HG02678 (cell line): ENCODE data around the gene IKZF2.
A peak's percentile ranks its signal among the peaks of the same experiment; 100 is the strongest.

ENCODE experiments used
- ATAC-seq: cut with Tn5 transposase; IDR thresholded peaks from one replicate; pipeline ENCODE4 v1.9.1; 2021; ENCODE audit warnings: mild to moderate bottlenecking, moderate library complexity; ENCODE audit not compliant: unreplicated experiment

Gene IKZF2

DNA sequence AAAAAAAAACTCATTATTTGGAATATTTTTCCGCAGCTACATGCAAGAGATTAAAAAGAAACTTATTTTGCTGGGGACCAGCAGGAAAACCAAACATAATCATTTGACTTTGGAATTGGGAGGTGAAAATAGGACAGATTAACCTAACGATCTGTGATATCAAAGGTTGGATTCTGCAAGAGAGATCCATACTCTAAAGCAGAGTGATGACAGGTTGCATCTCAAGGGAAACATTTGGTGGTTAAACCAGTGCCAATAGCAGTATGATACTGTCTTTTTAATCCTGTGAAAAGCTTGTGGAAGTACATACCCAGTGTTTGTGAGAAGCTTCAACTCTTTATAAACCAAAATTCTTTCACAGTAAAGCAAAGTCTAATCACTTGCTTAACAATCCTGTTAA lies 5.3 kb upstream of the IKZF2 start:
- ATAC-seq = no peak

DNA sequence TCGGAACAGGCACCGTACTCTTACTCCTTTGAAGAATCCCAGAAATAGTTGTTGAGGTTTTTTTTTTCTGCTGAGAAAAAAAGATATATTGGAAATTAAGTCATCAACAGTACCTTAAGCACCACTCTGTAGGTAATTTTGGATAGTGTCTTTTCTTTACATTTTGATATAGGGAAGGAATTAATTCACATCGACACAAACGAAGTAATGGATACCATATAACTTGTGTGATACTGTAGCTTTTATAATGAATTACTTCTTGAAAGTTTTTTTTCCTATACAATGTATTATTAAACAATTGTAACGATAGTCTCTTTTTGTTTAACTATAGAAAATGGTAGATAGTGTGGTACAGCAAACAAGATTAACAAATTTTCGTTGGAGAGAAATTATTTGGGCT lies 1.5 kb upstream of the IKZF2 start:
- ATAC-seq = no peak

DNA sequence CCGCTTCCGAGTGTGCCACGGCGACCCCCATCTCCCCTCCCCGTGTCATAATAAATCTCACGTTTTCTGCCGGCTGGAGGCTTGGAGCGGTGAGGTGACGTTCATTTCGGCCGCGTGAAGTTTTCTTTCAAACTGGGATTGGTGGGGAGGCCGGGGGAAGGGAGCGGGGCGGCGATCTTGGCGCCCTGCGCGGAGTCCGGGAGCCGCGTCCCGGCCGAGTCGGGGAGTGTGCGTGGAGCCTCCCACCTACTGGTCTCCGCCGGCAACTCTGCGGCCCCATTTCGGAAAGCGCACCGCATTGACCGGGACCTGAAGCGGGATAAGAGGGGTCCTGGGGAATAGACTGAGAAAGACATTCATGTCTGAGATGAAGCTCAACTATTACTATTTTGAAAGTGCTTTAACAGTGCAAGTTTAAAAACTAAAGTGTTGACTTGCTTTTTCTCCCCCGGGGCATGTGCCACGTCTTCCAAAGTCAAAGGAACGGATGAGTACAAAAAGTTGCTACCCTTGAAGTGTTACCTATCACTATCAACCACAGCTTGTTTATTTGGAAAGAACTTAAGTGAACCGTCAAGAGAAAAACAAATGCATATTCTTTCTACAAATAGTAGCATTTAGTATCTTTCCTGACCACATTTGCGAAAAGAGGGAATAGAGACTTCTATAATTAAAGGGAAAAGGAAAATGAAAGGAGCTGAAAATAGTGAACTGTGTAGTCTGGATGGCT lies 818 bp upstream of the IKZF2 start:
- peak; percentile 20 for ATAC-seq

DNA sequence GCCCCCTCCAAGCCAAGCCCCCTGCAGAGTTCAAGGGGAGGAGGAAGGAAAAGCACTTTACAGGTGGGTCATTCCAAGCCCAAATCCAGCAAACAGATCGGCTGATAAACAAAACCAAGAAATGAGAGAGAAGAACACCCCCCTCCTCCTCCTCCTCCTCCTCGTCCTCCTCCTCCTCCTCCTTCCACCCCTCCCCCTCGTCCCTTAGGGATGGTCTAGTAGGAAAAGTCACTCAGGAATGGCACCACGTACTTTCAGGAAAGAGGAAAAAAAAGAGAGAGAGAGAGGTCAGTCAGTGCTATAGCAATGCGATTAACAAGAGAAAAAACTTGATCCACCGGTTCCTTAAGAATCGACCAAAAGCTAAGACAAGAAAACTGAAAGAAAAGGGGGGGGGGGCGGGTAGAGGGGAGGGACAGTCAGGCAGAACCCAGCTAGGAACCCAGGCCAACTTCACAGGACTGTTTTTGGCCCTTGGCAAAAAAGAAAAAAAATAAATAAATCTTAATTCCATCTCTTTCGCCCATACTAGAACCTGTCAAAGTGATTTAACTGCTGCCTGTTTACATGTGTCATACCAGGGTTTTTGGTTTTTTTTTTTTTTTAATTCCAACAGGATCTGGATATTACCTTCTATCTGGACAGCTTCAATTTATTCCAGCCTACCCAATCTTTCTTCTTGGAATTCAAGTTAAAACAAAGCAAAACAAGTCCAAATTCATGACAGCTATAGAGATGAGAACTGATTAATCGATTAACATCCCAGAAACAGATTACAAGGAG lies 906 bp downstream of the IKZF2 start:
- no peak for ATAC-seq

DNA sequence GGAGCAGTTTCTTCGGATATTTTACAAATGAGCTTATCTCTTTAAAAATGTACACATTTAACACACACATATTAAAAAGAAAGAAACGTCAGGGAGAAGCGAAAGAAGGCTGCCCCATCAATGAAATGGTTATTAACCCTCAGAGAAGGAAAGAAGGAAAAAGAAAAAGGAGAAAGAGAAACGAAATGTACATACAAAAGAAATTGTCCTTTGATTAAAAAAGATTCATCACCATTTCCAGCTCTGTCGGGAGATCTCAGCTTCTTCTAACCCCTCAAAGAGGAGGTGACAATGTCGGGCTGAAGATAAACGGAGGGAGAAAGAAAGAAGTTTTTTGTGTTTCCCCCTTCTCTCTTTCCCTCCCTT lies 1.5 kb downstream of the IKZF2 start:
- no peak for ATAC-seq

DNA sequence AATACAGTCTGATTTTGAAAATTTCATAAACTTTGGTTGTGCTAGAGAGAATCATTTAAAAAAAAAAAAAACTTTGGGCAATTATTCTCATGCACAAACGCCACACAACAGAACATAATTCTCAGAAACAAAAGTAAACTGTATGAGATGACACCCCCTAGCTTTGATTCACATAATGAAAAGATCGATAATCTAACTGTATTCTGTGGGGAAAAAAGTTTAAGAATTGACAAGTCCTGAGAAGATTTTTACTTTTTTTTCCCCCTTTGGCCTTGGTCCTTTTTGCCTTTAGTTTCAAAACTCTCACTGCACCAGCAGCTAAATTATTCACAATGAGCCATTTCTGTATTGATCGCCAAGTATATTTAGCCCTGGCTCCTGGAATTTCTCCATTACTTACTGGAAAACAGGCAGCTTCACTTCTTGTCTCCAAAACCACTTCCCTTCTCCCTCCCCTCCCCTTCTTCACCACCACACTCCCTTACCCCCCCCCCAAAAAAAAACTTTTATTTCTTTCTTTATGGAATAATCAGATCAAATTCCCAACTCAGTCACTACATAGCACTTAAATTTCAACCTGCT lies 2.0 kb downstream of the IKZF2 start:
- no peak for ATAC-seq

DNA sequence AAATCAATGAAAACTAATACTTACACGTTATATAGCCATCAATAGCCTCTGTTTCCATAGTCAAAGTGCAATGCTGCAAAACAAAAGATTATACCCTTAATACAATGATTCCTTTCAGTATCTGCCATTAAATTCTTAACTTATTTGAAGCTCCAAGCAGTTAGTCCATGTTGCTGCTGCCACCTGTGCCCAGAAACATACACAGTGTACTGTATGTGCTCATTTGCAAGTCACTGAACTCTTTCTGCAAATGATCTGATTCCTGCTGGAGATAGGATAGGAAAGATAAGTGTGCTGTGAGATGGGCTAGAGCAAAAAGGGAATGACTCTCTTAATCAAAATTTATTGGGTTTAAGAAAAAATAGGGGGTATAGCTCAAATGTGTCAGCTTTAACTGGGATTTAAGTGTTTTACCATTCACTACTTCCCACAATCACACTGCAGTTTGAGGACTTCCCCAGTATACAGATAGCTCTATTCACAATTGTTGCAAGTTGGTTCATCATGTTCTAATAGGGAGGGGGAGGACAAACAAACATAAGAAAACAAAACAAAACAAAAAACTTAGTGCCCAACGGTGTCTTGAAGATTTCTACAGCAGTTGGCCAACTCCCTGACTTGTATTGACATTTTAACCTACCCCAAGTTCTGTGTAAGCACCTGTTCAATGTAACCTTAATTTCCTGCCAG lies 2.7 kb downstream of the IKZF2 start:
- ATAC-seq = no peak

DNA sequence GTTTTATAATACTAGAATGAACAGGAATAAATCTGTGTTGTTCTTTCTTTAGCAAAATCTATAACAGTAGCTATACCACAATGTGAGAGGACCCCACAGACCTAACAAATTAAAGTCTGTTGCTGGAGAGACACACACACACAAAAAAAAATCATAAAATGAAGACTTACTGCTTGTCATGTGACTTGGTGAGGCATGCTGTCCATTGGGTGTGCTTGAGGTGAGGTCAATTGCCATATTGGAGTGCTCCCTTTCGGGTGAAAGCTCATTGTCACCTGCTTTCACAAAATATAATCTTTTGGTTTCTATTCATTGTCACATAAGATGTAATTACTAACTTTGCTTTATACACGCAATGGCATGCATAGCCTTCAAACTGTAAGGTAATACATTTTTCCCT lies 3.9 kb downstream of the IKZF2 start:
- peak; percentile 20 for ATAC-seq

DNA sequence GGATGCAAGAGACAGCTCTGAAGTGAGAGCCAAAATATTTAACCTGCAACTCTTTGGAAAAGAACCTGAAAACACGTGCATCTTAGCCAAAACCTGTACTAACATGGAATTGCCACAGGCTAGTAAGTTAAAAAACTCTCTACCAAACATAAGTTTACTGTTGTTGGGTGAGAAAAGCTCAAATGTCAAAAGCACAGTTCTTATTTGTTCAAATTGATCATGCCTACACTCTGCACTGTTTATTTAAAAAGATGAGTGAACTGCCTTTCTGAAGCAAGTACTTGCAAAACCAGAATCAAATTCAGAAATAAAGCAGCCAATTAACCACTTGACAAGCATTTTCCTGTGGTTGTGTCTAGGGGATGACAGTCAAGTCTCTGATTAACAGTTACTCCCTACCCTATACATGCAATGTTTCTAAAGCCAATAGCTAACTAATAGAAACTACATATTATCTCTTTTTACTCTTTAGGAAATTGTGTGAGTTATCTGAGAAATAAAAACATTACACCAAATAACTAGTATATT lies 5.6 kb downstream of the IKZF2 start:
- ATAC-seq = no peak

DNA sequence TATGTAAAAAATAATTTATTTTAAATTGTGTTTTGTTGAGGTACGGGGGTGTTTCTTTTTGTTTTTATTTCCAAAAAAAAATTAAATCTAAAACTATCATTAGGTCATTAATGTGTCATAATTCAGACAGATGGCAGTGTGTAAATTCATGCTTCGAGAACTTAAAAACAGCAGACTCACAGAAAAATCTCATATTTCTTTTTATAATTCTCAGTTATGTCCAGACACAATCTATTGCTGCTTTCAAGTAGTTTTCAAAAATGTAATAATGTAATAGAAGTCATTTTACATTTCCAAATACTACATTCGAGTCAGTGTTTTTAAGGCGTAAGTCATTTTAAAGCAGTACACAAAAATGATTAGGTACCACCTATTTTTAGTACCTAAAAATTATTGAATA lies 14.3 kb downstream of the IKZF2 start:
- ATAC-seq = no peak

DNA sequence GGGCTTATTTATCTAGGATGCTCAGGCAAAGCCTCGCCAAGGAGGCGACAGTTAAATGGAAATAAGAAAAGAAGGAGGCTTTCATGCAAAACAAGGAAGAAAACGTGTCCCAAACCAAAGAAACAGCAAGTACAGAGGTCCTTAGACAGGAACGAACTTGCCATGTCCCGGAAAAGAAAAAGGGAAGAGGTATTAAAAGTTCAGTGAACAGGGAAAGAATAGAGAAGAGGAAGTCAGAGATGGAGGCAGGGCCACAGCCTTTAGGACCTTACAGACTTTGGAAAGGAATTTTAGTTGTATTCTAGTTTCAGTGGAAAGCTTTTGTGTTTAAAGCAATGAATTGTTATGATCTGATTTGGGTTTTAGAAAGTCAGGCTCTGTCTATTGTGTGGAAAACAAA lies 22.1 kb downstream of the IKZF2 start:
- ATAC-seq = no peak

DNA sequence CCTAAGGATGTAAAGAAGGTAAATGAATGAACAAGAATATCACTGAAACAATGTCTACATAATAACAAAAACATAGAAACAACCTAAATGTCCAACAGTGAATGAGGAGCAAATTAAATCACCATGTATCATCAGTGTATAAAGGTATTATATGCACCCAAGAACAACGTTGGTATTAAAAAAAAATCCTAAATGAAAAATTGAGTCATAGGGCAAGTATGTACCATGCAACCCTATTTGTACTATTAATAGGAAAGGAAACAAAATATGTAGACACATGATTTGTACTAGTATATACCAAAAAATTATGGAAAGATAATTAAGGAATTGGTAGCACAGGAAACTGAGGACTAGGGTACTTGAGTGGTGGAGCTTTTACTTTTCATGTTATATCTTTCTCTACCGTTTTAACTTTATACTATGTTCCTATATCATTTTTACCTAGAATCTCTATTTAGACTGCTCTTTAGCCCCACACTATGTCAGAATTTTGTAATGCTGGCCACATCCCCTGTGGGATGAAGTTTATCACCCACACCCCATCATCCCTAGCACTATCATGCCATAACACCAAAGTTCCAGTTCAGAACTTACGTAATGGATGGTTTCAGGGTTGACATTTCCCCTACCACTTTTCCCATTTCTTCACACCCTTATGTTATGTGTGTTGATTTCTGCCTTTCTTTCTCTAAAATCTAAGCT lies 25.6 kb downstream of the IKZF2 start:
- ATAC-seq = no peak

DNA sequence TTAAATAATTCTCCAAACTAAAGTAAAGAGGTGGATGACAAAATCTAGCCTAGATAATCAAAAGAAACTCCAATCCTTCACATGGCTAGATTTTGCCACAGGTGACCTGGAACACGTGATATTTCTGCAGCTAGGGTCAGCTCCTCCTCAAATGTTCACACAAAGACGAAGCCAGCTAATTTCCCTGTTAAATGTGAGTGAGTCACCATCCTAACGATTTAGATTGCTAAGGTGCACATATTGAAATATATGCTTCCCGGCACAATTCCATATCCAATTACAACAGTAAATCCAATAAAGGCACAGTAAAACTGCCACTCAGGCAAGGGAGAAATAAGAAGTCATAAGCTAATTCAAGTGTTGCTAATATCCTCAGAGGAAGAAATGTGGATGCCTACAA lies 28.7 kb downstream of the IKZF2 start:
- no peak for ATAC-seq

DNA sequence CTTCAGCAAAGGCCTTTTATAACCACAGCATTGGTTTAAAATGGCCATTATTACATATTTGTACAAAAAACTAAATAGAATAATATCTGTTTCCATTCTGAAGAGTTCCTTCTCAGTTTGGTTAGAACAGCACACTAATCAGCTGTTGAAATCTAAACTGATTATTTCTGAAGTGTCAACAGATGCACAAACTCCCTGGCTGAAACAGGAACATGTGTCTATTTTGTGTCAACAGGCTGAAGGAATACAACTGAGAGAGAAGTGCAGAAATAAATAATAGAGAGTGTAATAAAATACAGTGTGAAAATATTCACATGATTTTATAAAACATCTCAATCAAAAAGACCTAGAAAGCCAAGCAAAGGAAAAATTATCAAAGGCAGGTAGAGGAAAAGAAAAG lies 29.7 kb downstream of the IKZF2 start:
- no peak for ATAC-seq

DNA sequence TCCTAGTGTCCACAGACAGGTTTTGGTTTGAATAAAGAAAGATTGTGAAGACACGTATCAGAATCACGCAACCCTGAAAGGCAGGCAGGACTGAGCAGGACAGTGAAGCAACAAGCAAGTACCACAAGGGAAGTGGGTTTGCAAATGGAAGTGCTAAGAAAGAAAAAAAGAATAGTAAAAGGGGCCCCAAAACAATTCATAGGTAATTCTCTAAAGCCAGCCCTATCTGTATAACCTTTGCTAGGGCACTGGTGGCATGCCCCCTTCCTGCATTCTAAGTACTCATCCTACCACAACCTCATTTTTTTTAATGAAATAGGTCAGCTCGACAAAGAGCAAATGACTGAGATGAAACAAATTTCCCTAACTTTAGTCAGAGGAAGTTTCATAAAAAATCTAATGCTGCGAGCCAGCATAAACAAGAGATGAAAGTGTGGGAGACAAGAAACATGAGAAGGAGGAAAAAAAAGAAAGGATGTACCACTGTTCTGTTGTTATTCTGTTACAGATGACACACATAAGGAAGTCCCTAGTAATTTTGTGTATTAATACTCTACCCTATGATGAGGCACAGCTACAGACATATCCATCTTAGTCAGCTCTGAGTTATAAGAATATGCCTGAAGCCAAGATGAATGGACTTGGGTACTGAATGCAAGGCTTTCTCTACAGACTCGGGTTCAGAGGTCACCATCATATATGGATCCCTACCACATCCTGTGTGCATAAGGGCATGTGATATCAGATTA lies 32.2 kb downstream of the IKZF2 start:
- peak; percentile 74 for ATAC-seq

DNA sequence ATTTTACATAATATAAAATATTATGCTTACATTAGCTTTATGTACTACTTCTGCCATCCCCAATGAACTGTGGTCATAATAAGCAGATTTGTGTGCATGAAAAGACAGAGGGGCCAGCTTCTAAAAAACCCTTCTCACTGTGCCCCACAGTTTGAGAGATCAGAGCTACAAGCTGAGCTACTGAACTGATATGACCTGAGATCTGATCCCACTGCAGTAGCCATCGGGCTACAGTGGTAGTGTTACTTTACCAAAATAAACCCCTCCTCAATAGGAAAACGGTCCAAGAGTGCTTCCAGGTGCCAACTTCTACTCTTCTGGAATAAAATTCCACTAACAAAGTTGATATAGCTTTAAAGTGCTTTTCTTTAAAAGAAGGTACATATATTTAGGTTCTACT lies 43.1 kb downstream of the IKZF2 start:
- ATAC-seq = no peak

DNA sequence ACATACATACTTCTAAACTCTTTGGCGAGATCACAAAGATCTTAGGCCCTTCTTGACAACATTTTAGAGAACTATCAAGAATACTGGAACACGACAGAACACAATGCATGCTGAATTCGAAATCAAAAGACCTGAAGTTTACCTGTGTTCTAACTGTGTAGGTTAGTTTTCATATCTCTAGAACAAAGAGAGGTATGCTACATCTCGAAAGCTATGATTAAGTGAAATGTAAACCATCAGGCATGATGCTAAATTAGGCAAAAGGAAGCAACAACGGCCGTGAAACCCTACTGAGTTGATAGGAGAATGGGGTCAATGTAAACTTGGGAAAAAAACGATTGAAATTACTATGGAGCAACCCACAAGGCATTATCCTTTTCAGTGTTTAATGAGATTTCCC lies 43.7 kb downstream of the IKZF2 start:
- no peak for ATAC-seq

DNA sequence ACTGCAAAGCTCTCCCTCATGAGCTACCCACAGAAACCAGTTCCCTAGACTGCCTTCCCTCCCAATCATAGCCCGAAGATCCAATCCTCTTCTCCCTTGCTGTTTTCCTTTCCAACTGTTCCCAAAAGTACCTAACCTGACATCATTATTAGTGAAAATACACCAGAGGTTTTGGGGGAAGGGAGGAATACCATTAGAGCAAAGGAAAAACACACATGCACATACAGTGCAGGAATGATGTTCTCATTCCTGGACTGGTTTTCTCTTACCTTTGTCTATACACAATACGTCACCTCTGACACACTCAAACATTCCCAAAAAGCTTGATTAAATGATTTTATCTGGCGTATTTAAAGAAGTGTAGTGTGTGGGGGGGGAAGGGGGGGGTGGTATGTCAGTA lies 46.2 kb downstream of the IKZF2 start:
- ATAC-seq = no peak

DNA sequence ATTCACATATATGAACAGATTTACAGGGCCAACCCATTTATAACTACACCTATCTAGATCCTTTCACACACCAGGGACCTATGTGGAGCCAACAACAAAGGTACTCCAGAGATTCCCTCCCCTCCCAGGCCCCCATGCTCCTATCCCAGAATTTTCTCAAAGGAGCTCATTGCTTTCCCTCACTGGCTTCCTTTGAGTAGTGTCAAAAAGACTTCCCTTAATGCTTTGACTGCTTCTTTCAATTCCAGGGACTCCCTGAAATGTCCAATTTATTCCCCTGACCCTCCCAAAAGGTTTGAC lies 46.6 kb downstream of the IKZF2 start:
- no peak for ATAC-seq
